ENCODE data around the gene MPP2. TPM values are rescaled to one million over a fixed set of nuclear protein-coding genes. Genes with fewer than 3 reads are reported as not detected.
"Not testable (repeated sequence)": the region's sequence is repeated elsewhere in the genome, so short reads cannot be mapped to it uniquely, and the experiment has no call there.

MPP2 gene
- polyA plus RNA-seq, 1 of the 3 experiments (the other 2 are of a cell fraction) = 8.3 TPM

DNA sequence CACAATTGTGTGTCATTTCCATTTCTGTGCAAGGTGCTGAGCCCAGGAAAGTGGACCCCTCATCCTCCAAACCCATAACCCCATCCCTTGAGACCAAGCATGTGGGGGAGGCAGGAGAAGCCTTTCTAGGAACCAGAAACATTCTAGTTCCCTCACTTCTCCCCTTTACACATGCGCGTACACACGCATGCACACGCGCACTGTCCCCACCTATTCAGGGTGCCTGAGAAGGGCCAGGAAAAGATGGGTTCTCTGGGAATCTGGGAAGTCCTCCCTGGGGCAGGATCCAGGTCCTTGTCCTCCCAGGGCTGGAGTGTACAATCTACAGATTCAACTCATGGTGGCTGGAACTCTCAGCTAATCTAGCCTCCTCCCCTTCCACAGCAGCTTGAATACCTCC, 32.5 kb upstream of the MPP2 start:
- 98% methylated on average over 5 of the region's 5 CpGs for WGBS (ENCODE audit: low lambda C conversion rate)
- H3K27me3 ChIP-seq (ENCODE audit: insufficient read depth) = no peaks in the 10 kb centered on the region
- no peaks in the 10 kb centered on the region for H4K20me1 ChIP-seq (ENCODE audit: insufficient read depth)
- H3K9ac ChIP-seq = no peak overlapping the region
- no peak overlapping the region for H3K4me3 ChIP-seq (ENCODE audit: low read depth in 2 of 2, low read length in 1 of 2)
- H3K4me2 ChIP-seq = no peak overlapping the region
- H3K9me3 ChIP-seq = no peaks in the 10 kb centered on the region
- no peaks in the 10 kb centered on the region for H3K36me3 ChIP-seq (replicated peaks in 1 of 2; ENCODE audit: control insufficient read depth in 1 of 2, insufficient read depth in 2 of 2, low read length in 1 of 2)
- DNase-seq = no peak
- no peak overlapping the region for H2AFZ ChIP-seq (ENCODE audit: low read depth)
- H3K9me2 ChIP-seq = no peaks in the 10 kb centered on the region
- H3K4me1 ChIP-seq (ENCODE audit: control insufficient read depth in 1 of 2, insufficient read depth in 2 of 2, low read depth in 1 of 2, low read length in 1 of 2) = peaks cover 0 to 7% of the 10 kb centered on the region in 2 experiments; a peak in 1 of 4 replicates
- ChIA-PET CTCF (interaction anchor here (0.7 to 18.2 kb wide), 7 partner anchors 21 to 183 kb away, joined by 3 to 638 read pairs (median 5); partner anchors contain the start of genes MPP2, NAGS and TMEM101), POLR2A (no interaction called here)
- no peaks in the 10 kb centered on the region for H3F3A ChIP-seq (replicated peaks; ENCODE audit: insufficient read depth)
- TF ChIP-seq FOSL2 (IDR thresholded peaks at IDR 0.05; ENCODE audit: borderline replicate concordance, low read depth) = no peak
- no peak for TF ChIP-seq MXI1 (IDR thresholded peaks at IDR 0.05; ENCODE audit: low read depth, low read length)
- TF ChIP-seq CHD2 (IDR thresholded peaks at IDR 0.05; ENCODE audit: low read length, partially characterized antibody) = no peak
- no peak for TF ChIP-seq FOXM1 (IDR thresholded peaks at IDR 0.05; ENCODE audit: low read depth)
- no peak for TF ChIP-seq FOXJ3 (CRISPR knock-in tag; IDR thresholded peaks at IDR 0.05)
- no peak for TF ChIP-seq POLR2AphosphoS5 (IDR thresholded peaks at IDR 0.05; ENCODE audit: low read depth, low read length)
- TF ChIP-seq JUND (IDR thresholded peaks at IDR 0.05) = no peak
- no peak for TF ChIP-seq RAD21 (IDR thresholded peaks at IDR 0.05; ENCODE audit: low read length)
- TF ChIP-seq PBX3 (IDR thresholded peaks at IDR 0.05) = no peak
- TF ChIP-seq MEF2A (IDR thresholded peaks at IDR 0.05; ENCODE audit: borderline replicate concordance, low read depth) = no peak
- TF ChIP-seq TCF12 (IDR thresholded peaks at IDR 0.05) = no peak
- TF ChIP-seq MAX (IDR thresholded peaks at IDR 0.05; ENCODE audit: low read depth) = no peak
- TF ChIP-seq NRF1 (IDR thresholded peaks at IDR 0.05; ENCODE audit: low read depth, low read length) = no peak
- no peak for TF ChIP-seq RFX5 (IDR thresholded peaks at IDR 0.05; ENCODE audit: low read length)
- TF ChIP-seq ELF1 (IDR thresholded peaks at IDR 0.05) = no peak
- H3K27ac ChIP-seq (ENCODE audit: low read depth in 2 of 2, low read length in 1 of 2) = no peak overlapping the region
- no peaks in the 10 kb centered on the region for H3K79me2 ChIP-seq (ENCODE audit: insufficient read depth)

DNA sequence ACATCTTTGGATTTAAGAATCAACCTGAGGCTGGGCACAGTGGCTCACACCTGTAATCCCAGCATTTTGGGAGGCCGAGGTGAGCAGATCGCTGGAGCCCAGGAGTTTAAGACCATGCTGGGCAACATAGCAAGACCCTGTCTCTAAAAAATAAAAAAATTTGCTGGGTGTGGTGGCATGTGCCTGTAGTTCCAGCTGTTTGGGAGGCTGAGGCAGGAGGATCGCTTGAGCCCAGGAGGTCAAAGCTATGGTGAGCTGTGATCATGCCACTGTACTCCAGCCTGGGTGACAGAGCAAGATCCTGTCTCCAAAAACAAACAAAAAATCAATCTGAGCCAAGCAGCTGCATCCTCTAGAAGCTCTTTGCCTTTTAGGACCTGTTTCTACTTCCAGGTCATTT, 32.1 kb upstream of the MPP2 start:
- DNase-seq; H3K4me1 ChIP-seq (ENCODE audit: control insufficient read depth in 1 of 2, insufficient read depth in 2 of 2, low read depth in 1 of 2, low read length in 1 of 2); H3K27ac ChIP-seq (ENCODE audit: low read depth in 2 of 2, low read length in 1 of 2); H4K20me1 ChIP-seq (ENCODE audit: insufficient read depth); H3K9me3 ChIP-seq; H3K79me2 ChIP-seq (ENCODE audit: insufficient read depth); H3F3A ChIP-seq (replicated peaks; ENCODE audit: insufficient read depth); H3K36me3 ChIP-seq (replicated peaks in 1 of 2; ENCODE audit: control insufficient read depth in 1 of 2, insufficient read depth in 2 of 2, low read length in 1 of 2); H3K27me3 ChIP-seq (ENCODE audit: insufficient read depth); POLR2A ChIA-PET; H2AFZ ChIP-seq (ENCODE audit: low read depth); H3K4me3 ChIP-seq (ENCODE audit: low read depth in 2 of 2, low read length in 1 of 2); H3K9me2 ChIP-seq; H3K9ac ChIP-seq; H3K4me2 ChIP-seq: not testable (repeated sequence)
- WGBS (ENCODE audit: low lambda C conversion rate) = 84% methylated on average over 3 of the region's 3 CpGs
- CTCF ChIA-PET = interaction anchor here (0.7 to 18.2 kb wide), 7 partner anchors 20 to 183 kb away, joined by 3 to 638 read pairs (median 5); partner anchors contain the start of genes MPP2, NAGS and TMEM101

All from SK-N-SH (cell line).